Measurements from ENCODE around the gene FAM151A.
A peak's percentile ranks its signal among the peaks of the same experiment; 100 is the strongest.

FAM151A gene

GRCh38 chr1:54623216-54624007, at the start of gene FAM151A:
TSS of gene FAM151A (minus strand) at chr1:54623525. CDS start at chr1:54623395, 130 bp downstream.
- DNase-seq (ENCODE audit: low read depth in 2 of 2), result no peak

DNA sequence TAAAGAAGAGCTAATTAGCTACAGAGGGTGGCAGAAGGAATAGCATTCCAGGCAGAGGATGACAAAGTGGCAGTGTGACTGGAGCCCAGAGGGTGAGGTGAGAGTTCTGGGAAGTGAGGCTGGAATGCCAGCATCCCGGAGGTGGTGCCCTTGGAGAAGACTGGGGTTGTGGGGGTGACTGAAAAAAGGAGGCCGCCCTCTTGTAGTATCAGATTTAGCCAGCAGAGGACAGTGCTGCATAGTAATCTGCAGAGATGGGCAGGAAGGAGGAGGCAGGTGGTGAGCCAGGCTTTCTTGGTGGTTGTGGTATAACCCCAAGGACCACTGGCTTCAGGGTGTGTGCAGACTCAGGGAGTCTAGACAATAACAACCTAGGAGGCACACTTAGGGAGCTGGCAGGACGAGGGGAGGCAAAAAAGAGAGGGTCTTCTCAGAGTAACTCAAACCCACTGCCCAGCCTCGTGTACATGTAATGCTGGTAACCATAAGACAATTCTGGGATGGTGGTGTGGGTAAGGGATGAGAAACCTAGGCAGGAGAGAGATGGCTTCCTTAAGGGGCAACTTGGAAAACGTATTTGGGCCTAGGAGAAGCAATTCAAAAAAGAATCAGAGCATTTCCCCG, 48.8 kb upstream of the FAM151A start:
- peak; percentile 30 to 36 for DNase-seq (ENCODE audit: low read depth in 2 of 2)

GRCh38 chr1:54668567-54668966, 45.2 kb upstream of the FAM151A start:
- no peak for DNase-seq (ENCODE audit: low read depth in 2 of 2)

DNA sequence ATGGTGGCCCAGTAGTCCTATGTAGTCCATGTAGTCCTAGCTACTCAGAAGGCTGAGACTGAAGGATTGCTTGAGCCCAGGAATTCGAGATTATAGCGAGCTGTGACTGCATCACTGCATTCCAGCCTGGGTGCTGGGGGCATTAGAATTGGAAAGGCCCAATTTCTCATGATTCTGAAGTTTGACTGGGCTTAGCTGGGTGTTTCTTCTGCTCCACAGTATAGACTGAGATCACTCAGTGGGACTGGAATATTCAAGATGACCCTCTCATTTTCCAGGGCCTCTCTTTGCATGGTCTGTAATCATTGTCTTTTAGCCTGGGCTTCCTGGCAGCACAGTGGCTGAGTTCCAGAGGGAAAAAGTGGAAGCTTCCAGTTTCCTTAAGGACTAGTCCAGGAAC, 44.5 kb upstream of the FAM151A start:
- no peak for DNase-seq (ENCODE audit: low read depth in 2 of 2)

DNA sequence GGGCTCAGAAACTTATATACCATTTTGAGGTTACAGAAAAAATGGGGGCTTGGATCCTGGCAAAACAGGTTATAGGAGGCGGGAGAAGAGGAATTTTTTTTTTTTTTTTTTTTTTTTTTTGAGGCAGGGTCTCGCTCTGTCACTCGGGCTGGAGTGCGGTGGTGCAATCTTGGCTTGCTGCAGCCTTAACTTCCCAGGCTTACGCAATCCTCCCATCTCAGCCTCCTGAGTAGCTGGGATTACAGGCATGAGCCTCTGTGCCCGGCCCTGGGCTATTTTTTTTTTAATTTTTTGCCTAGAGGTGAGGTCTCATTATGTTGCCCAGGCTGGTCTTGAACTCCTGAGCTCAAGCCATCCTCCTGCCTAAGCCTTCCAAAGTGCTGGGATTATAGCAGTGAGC, 43.0 kb upstream of the FAM151A start:
- no peak for DNase-seq (ENCODE audit: low read depth in 2 of 2)

- DNase-seq (ENCODE audit: low read depth in 2 of 2), result no peak
Measured at GRCh38 chr1:54665852-54666251, 42.5 kb upstream of the FAM151A start.

GRCh38 chr1:54664364-54664763, 41.0 kb upstream of the FAM151A start:
- no peak for DNase-seq (ENCODE audit: low read depth in 2 of 2)

DNA sequence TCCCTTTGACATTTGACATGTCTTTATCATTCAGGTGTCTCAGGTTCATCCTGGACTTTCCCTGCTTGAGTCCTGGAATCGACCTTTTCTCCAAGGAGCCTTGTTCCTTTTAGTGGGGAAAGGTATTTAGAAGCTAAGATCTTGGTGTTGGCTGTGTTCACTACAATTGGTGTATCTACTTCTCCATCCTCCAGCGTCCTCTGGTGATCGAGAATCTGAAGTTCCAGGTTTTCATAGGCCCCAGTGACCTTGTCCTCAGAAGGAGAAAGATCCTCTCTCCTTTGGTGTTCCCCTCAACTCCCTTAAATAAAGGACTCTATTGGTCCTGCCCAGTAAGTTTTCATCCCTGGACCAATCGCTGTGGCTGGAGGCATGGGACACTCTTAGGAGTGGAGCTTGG, 40.4 kb upstream of the FAM151A start:
- no peak for DNase-seq (ENCODE audit: low read depth in 2 of 2)

DNA sequence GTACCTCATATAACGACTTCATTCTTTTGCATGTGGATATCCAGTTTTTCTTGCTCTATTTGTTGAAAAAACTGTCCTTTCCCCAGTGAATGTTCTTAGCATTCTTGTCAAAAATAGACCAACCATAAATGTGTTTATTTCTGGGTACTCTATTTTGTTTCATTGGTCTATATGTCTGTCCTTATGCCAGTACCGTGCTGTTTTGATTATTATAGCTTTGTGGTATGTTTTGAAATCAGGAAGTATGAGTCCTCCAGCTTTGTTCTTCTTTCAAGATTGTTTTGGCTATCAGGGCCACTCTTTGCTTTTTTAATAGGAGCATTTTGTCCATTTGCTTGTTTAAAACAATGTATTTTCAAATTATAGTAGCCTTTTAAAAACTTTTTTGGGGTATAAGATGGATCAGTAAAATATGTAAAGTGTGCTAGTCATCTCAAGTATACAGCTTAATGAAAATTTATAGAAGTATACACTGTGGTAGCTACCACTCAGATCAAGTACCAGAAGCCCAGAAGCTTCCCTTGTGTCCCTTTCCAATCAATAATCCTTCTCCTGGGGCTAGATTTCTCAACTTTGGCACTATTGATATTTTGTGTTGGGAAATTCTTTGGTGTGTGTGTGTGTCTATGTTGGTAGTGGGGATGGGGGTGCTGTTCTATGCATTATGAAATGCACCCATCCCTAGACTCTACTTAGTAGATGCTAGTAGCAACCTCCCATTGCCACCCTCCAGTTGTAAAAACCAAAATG, 35.0 kb upstream of the FAM151A start:
- DNase-seq (ENCODE audit: low read depth in 2 of 2), result no peak

GRCh38 chr1:54653036-54653435, 29.7 kb upstream of the FAM151A start:
- DNase-seq (ENCODE audit: low read depth in 2 of 2), result no peak

- DNase-seq (ENCODE audit: low read depth in 2 of 2), result no peak
Measured at GRCh38 chr1:54652168-54652567, 28.8 kb upstream of the FAM151A start.

GRCh38 chr1:54651608-54652007, 28.3 kb upstream of the FAM151A start:
- DNase-seq (ENCODE audit: low read depth in 2 of 2), result no peak

DNA sequence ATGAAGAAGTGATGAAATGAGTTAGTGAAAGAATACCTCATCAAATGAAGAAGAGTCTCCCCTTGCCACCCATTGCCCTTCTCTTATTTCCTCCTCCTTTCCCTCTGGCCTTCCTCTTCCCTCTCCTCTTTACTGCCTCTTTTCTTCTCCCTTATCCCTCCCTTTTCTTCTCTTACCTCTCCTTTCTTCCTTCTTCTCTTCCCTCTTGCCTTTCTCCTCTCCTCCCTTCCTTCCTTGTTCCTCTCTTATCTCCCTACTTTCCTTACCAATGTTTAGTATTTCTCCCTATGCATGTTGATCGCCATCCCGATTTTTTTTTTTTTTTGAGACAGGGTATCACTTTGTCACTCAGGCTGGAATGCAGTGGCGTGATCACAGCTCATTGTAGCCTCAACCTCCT, 27.1 kb upstream of the FAM151A start:
- DNase-seq (ENCODE audit: low read depth in 2 of 2), result no peak

DNA sequence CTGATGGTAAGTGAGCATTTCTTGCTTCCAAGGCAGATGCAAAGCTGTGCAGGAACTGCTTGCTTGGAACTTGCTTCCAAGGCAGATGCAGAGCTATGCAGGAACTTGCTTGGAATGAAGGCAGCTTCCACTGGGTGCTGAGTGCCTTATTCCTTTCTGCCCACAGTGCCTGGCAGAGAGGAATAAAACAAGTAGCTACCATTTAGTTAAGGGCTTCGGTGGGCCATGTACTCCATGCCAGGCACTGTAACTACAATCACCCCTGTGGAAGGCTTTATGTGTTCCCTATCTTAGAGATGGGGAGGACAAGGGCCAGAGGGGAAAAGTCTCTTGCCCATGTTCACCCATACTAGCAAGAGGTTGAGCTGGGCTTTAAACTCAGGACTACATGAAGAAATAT, 26.6 kb upstream of the FAM151A start:
- DNase-seq (ENCODE audit: low read depth in 2 of 2), result no peak

DNA sequence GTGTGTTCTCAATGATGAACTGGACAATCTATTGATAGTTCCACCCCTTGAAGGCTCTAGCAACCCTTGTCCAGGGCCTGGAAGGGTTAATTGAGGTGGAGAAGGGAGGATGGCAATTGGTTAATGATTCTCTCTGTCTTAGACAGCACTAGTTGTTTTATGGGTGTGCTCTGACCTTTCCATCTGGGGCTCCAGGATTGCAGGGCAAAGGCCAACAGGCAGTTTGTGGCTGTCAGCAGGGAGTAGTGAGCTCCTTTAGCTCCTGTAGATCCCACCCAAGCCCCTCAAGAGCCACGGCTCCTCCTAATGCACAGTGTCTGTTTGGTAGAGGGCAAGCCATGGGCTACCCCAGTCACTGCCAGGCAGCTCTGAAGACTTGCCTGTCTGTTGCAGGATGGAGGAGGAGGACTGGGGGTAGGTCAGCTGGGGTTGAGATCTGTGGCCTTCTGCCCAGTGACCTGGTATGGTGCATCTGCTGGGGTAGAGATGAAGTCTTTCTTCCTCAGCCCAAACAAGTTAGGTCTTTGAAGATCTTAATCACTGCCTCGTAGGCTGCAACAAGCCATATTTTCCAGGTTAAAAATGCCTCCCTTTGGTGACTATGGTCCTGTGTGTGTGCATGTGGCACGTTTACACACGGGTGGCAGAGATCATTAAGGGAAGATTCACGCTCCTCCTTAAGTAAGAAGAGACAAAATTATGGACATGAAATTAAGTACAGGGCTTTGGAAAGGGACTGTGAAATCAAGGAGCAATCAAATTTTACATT, 26.0 kb upstream of the FAM151A start:
- no peak for DNase-seq (ENCODE audit: low read depth in 2 of 2)

GRCh38 chr1:54645806-54646676, 22.7 kb upstream of the FAM151A start:
- no peak for DNase-seq (ENCODE audit: low read depth in 2 of 2)

GRCh38 chr1:54643736-54644135, 20.4 kb upstream of the FAM151A start:
- DNase-seq (ENCODE audit: low read depth in 2 of 2), result no peak

- no peak for DNase-seq (ENCODE audit: low read depth in 2 of 2)
Measured at GRCh38 chr1:54640863-54641836, 17.8 kb upstream of the FAM151A start, which contains the start of gene MROH7. TSS of gene MROH7 (plus strand) at chr1:54641786. CDS start at chr1:54652927, 11,141 bp downstream.

DNA sequence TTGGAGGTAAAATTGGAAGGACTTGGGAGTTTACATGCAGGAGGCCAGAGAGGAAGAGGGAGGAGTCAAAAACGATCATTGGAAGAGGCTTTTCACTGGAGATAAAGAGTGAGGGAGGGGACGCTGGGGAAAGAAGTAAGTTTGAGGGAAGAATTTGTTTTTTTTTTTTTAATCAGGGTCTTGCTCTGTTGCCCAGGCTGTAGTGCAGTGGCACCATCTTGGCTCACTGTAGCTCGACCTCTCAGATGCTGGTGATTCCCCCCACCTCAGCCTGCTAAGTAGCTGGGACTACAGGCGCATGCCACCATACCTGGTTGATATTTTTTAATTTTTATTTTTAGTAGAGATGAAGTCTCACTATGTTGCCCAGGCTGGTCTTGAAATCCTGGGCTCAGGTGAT, 17.0 kb upstream of the FAM151A start:
- DNase-seq (ENCODE audit: low read depth in 2 of 2), result no peak

Data from stimulated activated CD8-positive, alpha-beta memory T cell treated with anti-CD3 and anti-CD28 coated beads, Interleukin-7, amount 100 ng/mL, for 4 hours (primary cell).